ENCODE data around the gene CPVL. TPM values are rescaled to one million over a fixed set of nuclear protein-coding genes. Genes with fewer than 3 reads are reported as not detected.

CPVL gene
- total and polyA plus RNA-seq, 11 donors = 68.8 to 247 (median 134) TPM

GRCh38 chr7:29063236-29063635 is 83.1 kb downstream of the CPVL start:
- no peaks in the 10 kb centered on the region for H3K27me3 ChIP-seq
- WGBS, 4 donors = 78 to 85% (median 83%) methylated on average over 3 of the region's 3 CpGs
- ATAC-seq (no peak), DNase-seq (no peak)
- H3K9me3 ChIP-seq = peaks cover 0 to 7% (median 0%) of the 10 kb centered on the region in 12 donors
- intact Hi-C loops (cut with DNase I) = no loop called here
- H3K4me3 ChIP-seq = no peak overlapping the region
- no peak overlapping the region for H3K27ac ChIP-seq
- peaks cover 0 to 5% (median 0%) of the 10 kb centered on the region in 9 donors for H3K36me3 ChIP-seq
- no peaks in the 10 kb centered on the region for H3K4me1 ChIP-seq
- TF ChIP-seq, protein P1, sequence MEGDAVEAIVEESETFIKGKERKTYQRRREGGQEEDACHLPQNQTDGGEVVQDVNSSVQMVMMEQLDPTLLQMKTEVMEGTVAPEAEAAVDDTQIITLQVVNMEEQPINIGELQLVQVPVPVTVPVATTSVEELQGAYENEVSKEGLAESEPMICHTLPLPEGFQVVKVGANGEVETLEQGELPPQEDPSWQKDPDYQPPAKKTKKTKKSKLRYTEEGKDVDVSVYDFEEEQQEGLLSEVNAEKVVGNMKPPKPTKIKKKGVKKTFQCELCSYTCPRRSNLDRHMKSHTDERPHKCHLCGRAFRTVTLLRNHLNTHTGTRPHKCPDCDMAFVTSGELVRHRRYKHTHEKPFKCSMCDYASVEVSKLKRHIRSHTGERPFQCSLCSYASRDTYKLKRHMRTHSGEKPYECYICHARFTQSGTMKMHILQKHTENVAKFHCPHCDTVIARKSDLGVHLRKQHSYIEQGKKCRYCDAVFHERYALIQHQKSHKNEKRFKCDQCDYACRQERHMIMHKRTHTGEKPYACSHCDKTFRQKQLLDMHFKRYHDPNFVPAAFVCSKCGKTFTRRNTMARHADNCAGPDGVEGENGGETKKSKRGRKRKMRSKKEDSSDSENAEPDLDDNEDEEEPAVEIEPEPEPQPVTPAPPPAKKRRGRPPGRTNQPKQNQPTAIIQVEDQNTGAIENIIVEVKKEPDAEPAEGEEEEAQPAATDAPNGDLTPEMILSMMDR (IDR thresholded peaks at IDR 0.05) = no peak
- no peak for TF ChIP-seq POLR2A (IDR thresholded peaks at IDR 0.05)

- intact Hi-C loops (cut with DNase I) = no loop called here
- ATAC-seq = no peak
- TF ChIP-seq, protein P1 (IDR thresholded peaks at IDR 0.05) = no peak
- TF ChIP-seq POLR2A (IDR thresholded peaks at IDR 0.05) = no peak
These were observed 93.0 kb downstream of the CPVL start for GRCh38 chr7:29053105-29053872.

DNA sequence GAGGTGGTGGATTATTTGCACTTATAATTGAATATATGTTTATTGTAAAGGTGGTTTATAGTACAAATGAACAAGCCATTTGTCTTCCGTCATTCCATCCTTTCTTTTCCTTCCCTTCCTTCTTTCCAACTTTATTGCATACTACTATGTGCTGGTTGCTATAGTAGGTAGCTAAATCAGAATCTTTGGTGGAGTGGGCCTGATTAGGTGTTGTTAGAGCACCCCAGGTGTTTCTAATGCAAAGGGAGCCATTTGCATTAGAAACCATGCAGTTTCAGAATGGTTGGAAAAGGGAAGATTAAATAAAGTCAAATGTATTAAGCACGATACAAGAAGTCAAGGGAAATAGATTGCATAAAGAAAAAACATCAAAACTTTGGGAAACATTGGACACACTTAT is 99.4 kb downstream of the CPVL start:
- no peaks in the 10 kb centered on the region for H3K36me3 ChIP-seq
- peaks cover 0 to 10% (median 3%) of the 10 kb centered on the region in 12 donors for H3K4me1 ChIP-seq
- ATAC-seq = no peak
- H3K9me3 ChIP-seq = no peaks in the 10 kb centered on the region
- WGBS, 4 donors = 96 to 99% (median 98%) methylated on average over 2 of the region's 2 CpGs
- intact Hi-C loops (cut with DNase I) = loop anchor here in 2 of 10 donors (5.0 to 10.0 kb wide), 2 partner anchors 35 to 48 kb away; no protein-coding TSS in a partner anchor
- H3K27me3 ChIP-seq = no peaks in the 10 kb centered on the region
- no peak for DNase-seq
- TF ChIP-seq, protein P1 (IDR thresholded peaks at IDR 0.05) = no peak
- TF ChIP-seq POLR2A (IDR thresholded peaks at IDR 0.05) = no peak
- H3K27ac ChIP-seq = no peak overlapping the region
- H3K4me3 ChIP-seq = no peak overlapping the region

More at GRCh38 chr7:29053105-29053872, 93.0 kb downstream of the CPVL start:
- no peak overlapping the region for H3K4me3 ChIP-seq
- H3K36me3 ChIP-seq = no peaks in the 10 kb centered on the region
- H3K9me3 ChIP-seq = peaks cover 0 to 21% (median 3%) of the 10 kb centered on the region in 12 donors
- H3K27ac ChIP-seq = no peak overlapping the region
- DNase-seq = no peak
- no peaks in the 10 kb centered on the region for H3K27me3 ChIP-seq
- no peaks in the 10 kb centered on the region for H3K4me1 ChIP-seq

- WGBS, 4 donors = 73 to 86% (median 76%) methylated on average over 4 of the region's 4 CpGs
- ATAC-seq = no peak
- Histone ChIP-seq H3K36me3 (no peaks in the 10 kb centered on the region), H3K9me3 (no peaks in the 10 kb centered on the region), H3K4me1 (peaks cover 0 to 16% (median 8%) of the 10 kb centered on the region in 12 donors), H3K27ac (no peak overlapping the region), H3K27me3 (no peaks in the 10 kb centered on the region), H3K4me3 (no peak overlapping the region)
- no peak for DNase-seq
- intact Hi-C loops (cut with DNase I) = loop anchor here in 2 of 10 donors (5.0 to 10.0 kb wide), 2 partner anchors 37 to 49 kb away; no protein-coding TSS in a partner anchor
- TF ChIP-seq, protein P1 (IDR thresholded peaks at IDR 0.05) = no peak
- no peak for TF ChIP-seq POLR2A (IDR thresholded peaks at IDR 0.05)
These were observed 100.9 kb downstream of the CPVL start for GRCh38 chr7:29045258-29046086.

All from heart left ventricle (tissue), 16 donors.